IMR-90 (cell line): ENCODE measurements around the gene CDK5R2. TPM values are rescaled to one million over a fixed set of nuclear protein-coding genes. Genes with fewer than 3 reads are reported as not detected.

Source experiments
- ATAC-seq: fragments of 200-7000 bp; cut with Tn5 transposase; 2 replicates; pipeline ENCODE4 v1.9.1; 2020; ENCODE audit warnings: low read depth, mild to moderate bottlenecking, moderate library complexity
- BruUV-seq: library from RNA; stranded (reverse); fragments of 400-500 nt; replicated peaks from 2 replicates; lab custom pipeline; 2021; lab: Mats Ljungman, UMichigan
- CTCF ChIA-PET: fragments of 300-600 bp; formaldehyde crosslinking; extraction: SDS; loops from one replicate; lab custom pipeline; 2021; ENCODE audit warnings: antibody characterized with exemption; lab: Yijun Ruan, JAX
- POLR2A ChIA-PET: fragments of 300-600 bp; sonication (Branson Sonifier 250); formaldehyde crosslinking; loops from one replicate; lab custom pipeline; 2022; ENCODE audit warnings: antibody characterized with exemption; ENCODE audit not compliant: unreplicated experiment; lab: Charles Lee
- DNase-seq: peaks from one replicate; pipeline ENCODE4 v3.0.0; 2013
- H2AFZ ChIP-seq: replicated peaks from 2 replicates; pipeline ENCODE3; 2013; ENCODE audit warnings: low read length, mild to moderate bottlenecking; ENCODE audit not compliant: poor library complexity
- H2AK5ac ChIP-seq: 2 replicates; pipeline ENCODE4 v1.6.1; 2013; ENCODE audit warnings: low read depth, low read length, inconsistent platforms
- H2AK9ac ChIP-seq: replicated peaks from 2 replicates; pipeline ENCODE3; 2013; ENCODE audit warnings: mild to moderate bottlenecking, low read depth, low read length, moderate library complexity; ENCODE audit not compliant: poor library complexity
- H2BK120ac ChIP-seq: 2 replicates; pipeline ENCODE4 v1.6.1; 2013; ENCODE audit warnings: low read depth, low read length, inconsistent platforms
- H2BK15ac ChIP-seq: 3 replicates; pipeline ENCODE4 v1.6.1; 2013; ENCODE audit warnings: low read depth, low read length, inconsistent platforms
- H2BK20ac ChIP-seq: 2 replicates; pipeline ENCODE4 v1.6.1; 2013; ENCODE audit warnings: low read depth, mild to moderate bottlenecking, inconsistent platforms, low read length, moderate library complexity
- H2BK5ac ChIP-seq: 2 replicates; pipeline ENCODE4 v1.6.1; 2013; ENCODE audit warnings: mild to moderate bottlenecking, low read depth, low read length, inconsistent platforms; ENCODE audit not compliant: poor library complexity, severe bottlenecking
- H3K14ac ChIP-seq: replicated peaks from 2 replicates; pipeline ENCODE4 v1.6.1; 2013; ENCODE audit warnings: low read depth, low read length, inconsistent platforms
- H3K18ac ChIP-seq: 2 replicates; pipeline ENCODE4 v1.6.1; 2013; ENCODE audit warnings: low read depth, low read length, control low read depth
- H3K23ac ChIP-seq: 2 replicates; pipeline ENCODE4 v1.6.1; 2013; ENCODE audit warnings: low read depth, low read length, inconsistent platforms
- H3K27ac ChIP-seq: 2 replicates; pipeline ENCODE4 v1.5.1; 2013; ENCODE audit warnings: mild to moderate bottlenecking, control low read depth, low read length; ENCODE audit not compliant: insufficient read depth
- H3K27me3 ChIP-seq: 2 replicates; pipeline ENCODE4 v1.6.1; 2013; ENCODE audit warnings: low read length; ENCODE audit not compliant: control insufficient read depth, insufficient read depth
- H3K36me3 ChIP-seq: 2 replicates; pipeline ENCODE4 v1.6.1; 2013; ENCODE audit warnings: low read length, mixed read lengths; ENCODE audit not compliant: control insufficient read depth, insufficient read depth
- H3K4ac ChIP-seq: 2 replicates; pipeline ENCODE4 v1.6.1; 2013; ENCODE audit warnings: low read depth, low read length, inconsistent platforms
- H3K4me1 ChIP-seq: 2 replicates; pipeline ENCODE4 v1.6.1; 2013; ENCODE audit warnings: low read length, mixed read lengths; ENCODE audit not compliant: control insufficient read depth, insufficient read depth
- H3K4me2 ChIP-seq: 2 replicates; pipeline ENCODE4 v1.6.1; 2013; ENCODE audit warnings: low read depth, mild to moderate bottlenecking, control low read depth, low read length, moderate library complexity
- H3K4me3 ChIP-seq: 2 replicates; pipeline ENCODE4 v1.5.1; 2013; ENCODE audit warnings: low read depth, mild to moderate bottlenecking, control low read depth, low read length, moderate library complexity; ENCODE audit not compliant: insufficient read depth
- H3K56ac ChIP-seq: 2 replicates; pipeline ENCODE4 v1.6.1; 2013; ENCODE audit warnings: low read length, inconsistent platforms; ENCODE audit not compliant: insufficient read depth; ENCODE audit errors: extremely low read depth
- H3K79me1 ChIP-seq, 2 experiments: 2 replicates each; pipeline ENCODE4 v1.6.1; 2013; ENCODE audit warnings: low read length in 2 of 2, inconsistent platforms in 1 of 2, low read depth in 1 of 2
- H3K9ac ChIP-seq: 2 replicates; pipeline ENCODE4 v1.6.1; 2013; ENCODE audit warnings: low read depth, low read length, control low read depth
- H3K9me1 ChIP-seq: 2 replicates; pipeline ENCODE4 v1.6.1; 2013; ENCODE audit warnings: low read length, inconsistent platforms; ENCODE audit not compliant: insufficient read depth
- H3K9me3 ChIP-seq: 2 replicates; pipeline ENCODE4 v1.6.1; 2013; ENCODE audit warnings: low read length; ENCODE audit not compliant: control insufficient read depth, insufficient read depth
- H4K20me1 ChIP-seq: 2 replicates; pipeline ENCODE4 v1.6.1; 2013; ENCODE audit warnings: low read length, inconsistent platforms; ENCODE audit not compliant: insufficient read depth
- H4K5ac ChIP-seq: 2 replicates; pipeline ENCODE4 v1.6.1; 2013; ENCODE audit warnings: mild to moderate bottlenecking, low read depth, low read length, control low read depth
- H4K8ac ChIP-seq, 2 experiments: 2 replicates each; pipeline ENCODE4 v1.6.1; 2013; ENCODE audit warnings: low read depth in 2 of 2, low read length in 2 of 2, control low read depth in 1 of 2, inconsistent platforms in 1 of 2
- H4K91ac ChIP-seq: 2 replicates; pipeline ENCODE4 v1.6.1; 2013; ENCODE audit warnings: low read depth, low read length, inconsistent platforms; ENCODE audit not compliant: insufficient read depth
- CEBPB ChIP-seq: IDR thresholded peaks from 2 replicates; pipeline ENCODE4 v1.6.1; 2012; ENCODE audit warnings: low read depth, low read length, improper control_type of control experiment
- WGBS, 2 experiments: methylation state at CpG; one replicate each; pipeline versions ENCODE4 v1.1.5 to v1.1.7; 2013; ENCODE audit warnings: missing lambda C conversion rate in 2 of 2; ENCODE audit not compliant: insufficient read length in 1 of 2; ENCODE audit errors: extremely low coverage in 2 of 2; 5-methylcytosine and 5-hydroxymethylcytosine counted together
- dilution Hi-C: fragments of 300-500 bp; cut with HindIII; formaldehyde crosslinking; loops from one replicate; pipeline ENCODE4 v1.14.3; 2018; ENCODE audit warnings: low sequenced_read_pairs; ENCODE audit not compliant: unreplicated experiment
- in situ Hi-C: fragments of 300-500 bp; cut with MboI; formaldehyde crosslinking; loops from 3 replicates; pipeline ENCODE4 v1.14.3; 2019; ENCODE audit warnings: low sequenced_read_pairs, inconsistent platforms, mixed read lengths
- intact Hi-C: fragments of 100-400 bp; cut with micrococcal nuclease; formaldehyde crosslinking; loops from 2 replicates; pipeline ENCODE4 v1.10.0; 2022
- polyA plus RNA-seq, 3 experiments: library from polyadenylated mRNA; depleted of rRNA; stranded (reverse); fragments of >200 nt; gene quantifications; 2 replicates each; pipeline ENCODE4 v1.2.3, GENCODE V29; 2012; ENCODE audit warnings: low replicate concordance in 1 of 3
- total RNA-seq: library from RNA; depleted of rRNA; stranded (reverse); fragments of >200 nt; gene quantifications from 2 replicates; pipeline ENCODE4 v1.2.3, GENCODE V29; 2012
- TF ChIP-seq, protein P1 (sequence below): conservative IDR thresholded peaks from 2 replicates; pipeline ENCODE4 v1.5.1; 2012; ENCODE audit warnings: mild to moderate bottlenecking, low read depth, low read length, improper control_type of control experiment

Gene CDK5R2
- total and polyA plus RNA-seq, 2 of the 4 experiments (the other 2 are of a cell fraction), result not detected

DNA sequence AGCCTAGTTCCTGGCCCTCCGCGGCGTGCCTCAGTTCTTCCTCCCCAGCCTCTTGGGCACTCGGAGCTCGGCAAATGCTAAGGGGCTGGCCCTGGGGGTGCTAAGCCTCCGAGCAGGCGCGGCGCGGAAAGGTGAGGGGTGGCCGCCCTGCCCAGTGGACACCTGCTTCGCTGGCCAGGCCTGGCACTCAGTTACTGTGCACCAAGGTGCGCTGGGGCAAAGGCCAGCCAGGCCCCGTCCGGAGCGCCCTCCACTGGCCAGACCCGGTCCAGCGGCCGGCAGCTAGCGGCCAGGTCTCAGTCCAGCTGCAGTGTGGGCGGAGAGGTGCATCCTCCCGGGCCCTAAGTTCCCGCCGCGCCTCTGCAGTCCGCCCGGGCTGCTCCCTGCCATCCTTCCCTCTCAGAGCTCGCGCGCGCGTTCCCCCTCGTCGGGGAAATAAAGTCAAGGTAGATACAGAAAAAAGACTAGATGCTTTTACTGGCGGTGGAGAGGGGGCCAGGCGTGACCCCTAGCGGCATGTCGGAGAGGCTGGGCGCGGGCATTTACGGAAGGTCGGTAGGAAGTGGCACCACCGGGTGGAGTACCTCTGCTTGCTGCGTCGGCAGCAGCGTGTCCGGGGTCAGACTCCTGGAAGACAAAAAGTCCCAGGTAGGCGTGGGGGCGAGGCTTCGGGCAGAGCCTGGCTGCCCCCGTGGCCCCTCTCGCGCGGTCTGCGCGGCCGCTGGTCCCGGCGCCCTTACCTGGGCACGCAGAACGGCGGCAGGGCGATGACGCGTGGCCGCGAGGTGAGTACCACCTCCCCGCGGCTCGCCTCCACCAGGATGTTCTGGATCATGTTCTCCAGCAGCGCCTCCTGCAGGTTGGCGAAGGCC lies 43.2 kb downstream of the CDK5R2 start:
- no peak overlapping the region for H3K27ac ChIP-seq
- no peak overlapping the region for H4K91ac ChIP-seq
- H3K56ac ChIP-seq, result no peak overlapping the region
- H3K9me1 ChIP-seq, result no peaks in the 10 kb centered on the region
- no peak overlapping the region for H2BK15ac ChIP-seq
- H2BK5ac ChIP-seq, result no peak overlapping the region
- intact Hi-C loops, result no loop called here
- no peak overlapping the region for H3K4me3 ChIP-seq
- H2BK20ac ChIP-seq, result no peak overlapping the region
- peaks cover 76% of the 10 kb centered on the region for H3K27me3 ChIP-seq
- peak overlapping the region; percentile 13 for H2AFZ ChIP-seq
- no peak overlapping the region for H3K18ac ChIP-seq
- POLR2A ChIA-PET, result no interaction called here
- BruUV-seq, result no TSS peak
- H3K36me3 ChIP-seq, result no peaks in the 10 kb centered on the region
- H4K5ac ChIP-seq, result no peak overlapping the region
- no peaks in the 10 kb centered on the region for H3K79me1 ChIP-seq
- H4K20me1 ChIP-seq, result no peaks in the 10 kb centered on the region; the same call in 1 of the 2 replicates
- ATAC-seq (peak; percentile 29; the same call in 1 of the 2 replicates), DNase-seq (no peak)
- dilution Hi-C loops, result no loop called here
- H3K4me2 ChIP-seq, result no peak overlapping the region
- H3K14ac ChIP-seq, result no peak overlapping the region
- H3K23ac ChIP-seq, result no peak overlapping the region
- CTCF ChIA-PET, result interaction anchor here (0.6 to 0.8 kb wide), 2 partner anchors 10 to 164 kb away, joined by 3 read pairs; no protein-coding TSS in a partner anchor
- no peak overlapping the region for H2AK5ac ChIP-seq
- no peaks in the 10 kb centered on the region; the same call in 1 of the 2 replicates for H3K9me3 ChIP-seq
- no peak overlapping the region for H3K9ac ChIP-seq
- H3K4me1 ChIP-seq, result no peaks in the 10 kb centered on the region
- H2BK120ac ChIP-seq, result no peak overlapping the region
- H4K8ac ChIP-seq, result no peak overlapping the region
- H2AK9ac ChIP-seq, result no peak overlapping the region
- TF ChIP-seq, protein P1, sequence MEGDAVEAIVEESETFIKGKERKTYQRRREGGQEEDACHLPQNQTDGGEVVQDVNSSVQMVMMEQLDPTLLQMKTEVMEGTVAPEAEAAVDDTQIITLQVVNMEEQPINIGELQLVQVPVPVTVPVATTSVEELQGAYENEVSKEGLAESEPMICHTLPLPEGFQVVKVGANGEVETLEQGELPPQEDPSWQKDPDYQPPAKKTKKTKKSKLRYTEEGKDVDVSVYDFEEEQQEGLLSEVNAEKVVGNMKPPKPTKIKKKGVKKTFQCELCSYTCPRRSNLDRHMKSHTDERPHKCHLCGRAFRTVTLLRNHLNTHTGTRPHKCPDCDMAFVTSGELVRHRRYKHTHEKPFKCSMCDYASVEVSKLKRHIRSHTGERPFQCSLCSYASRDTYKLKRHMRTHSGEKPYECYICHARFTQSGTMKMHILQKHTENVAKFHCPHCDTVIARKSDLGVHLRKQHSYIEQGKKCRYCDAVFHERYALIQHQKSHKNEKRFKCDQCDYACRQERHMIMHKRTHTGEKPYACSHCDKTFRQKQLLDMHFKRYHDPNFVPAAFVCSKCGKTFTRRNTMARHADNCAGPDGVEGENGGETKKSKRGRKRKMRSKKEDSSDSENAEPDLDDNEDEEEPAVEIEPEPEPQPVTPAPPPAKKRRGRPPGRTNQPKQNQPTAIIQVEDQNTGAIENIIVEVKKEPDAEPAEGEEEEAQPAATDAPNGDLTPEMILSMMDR, result peak; percentile 45
- TF ChIP-seq CEBPB, result no peak
- in situ Hi-C loops, result no loop called here
- WGBS, 2 experiments, result 2% methylated on average over 45 of the region's 72 CpGs; no CpG with 5 or more reads in 1 of the 2 experiments
- H3K4ac ChIP-seq, result no peak overlapping the region
